Keratinocyte (primary cell): ENCODE data around the gene ITSN1. TPM values are rescaled to one million over a fixed set of nuclear protein-coding genes. Genes with fewer than 3 reads are reported as not detected.

Experiments
- DNase-seq: peaks from one replicate; pipeline ENCODE4 v3.0.0-alpha.2; 2011; ENCODE audit warnings: low read depth, missing footprints, low spot score
- FAIRE-seq: peaks from 2 replicates; lab custom pipeline; 2011; peaks lifted over from hg19 to GRCh38; lab: Jason Lieb, UNC
- H2AFZ ChIP-seq: 2 replicates; pipeline ENCODE4 v1.6.0; 2012; ENCODE audit warnings: low read length, control low read depth, inconsistent platforms; ENCODE audit not compliant: control insufficient read depth
- H3K27ac ChIP-seq: 2 replicates; pipeline ENCODE4 v1.5.1; 2011; ENCODE audit warnings: low read length; ENCODE audit not compliant: control insufficient read depth, insufficient read depth
- H3K27me3 ChIP-seq: 3 replicates; pipeline ENCODE4 v1.6.0; 2011; ENCODE audit warnings: low read length; ENCODE audit not compliant: control insufficient read depth, insufficient read depth; ENCODE audit errors: extremely low read depth
- H3K36me3 ChIP-seq, 2 experiments: 2 replicates in 1 of 2; 3 replicates in 1 of 2; pipeline ENCODE4 v1.5.1; 2011; ENCODE audit warnings: low read length in 2 of 2, mild to moderate bottlenecking in 1 of 2; ENCODE audit not compliant: control insufficient read depth in 2 of 2, insufficient read depth in 2 of 2; ENCODE audit errors: extremely low read depth in 1 of 2
- H3K4me1 ChIP-seq: 3 replicates; pipeline ENCODE4 v1.5.1; 2011; ENCODE audit warnings: low read length; ENCODE audit not compliant: control insufficient read depth, insufficient read depth; ENCODE audit errors: extremely low read depth
- H3K4me2 ChIP-seq: 3 replicates; pipeline ENCODE4 v1.6.0; 2011; ENCODE audit warnings: low read depth, low read length; ENCODE audit not compliant: control insufficient read depth, insufficient read depth; ENCODE audit errors: extremely low read depth
- H3K4me3 ChIP-seq, 3 experiments: fragments of 200-600 bp in 1 of 3; sonication (generic) in 1 of 3; 2 replicates in 2 of 3; 3 replicates in 1 of 3; pipeline ENCODE4 v1.5.1; 2011 to 2016; ENCODE audit warnings: low read length in 3 of 3, mild to moderate bottlenecking in 3 of 3, control low read depth in 2 of 3, inconsistent platforms in 1 of 3, low read depth in 1 of 3, mixed read lengths in 1 of 3, mixed run types in 1 of 3, moderate library complexity in 1 of 3; ENCODE audit not compliant: control insufficient read depth in 2 of 3, insufficient read depth in 2 of 3; ENCODE audit errors: extremely low read depth in 1 of 3
- H3K79me2 ChIP-seq: 2 replicates; pipeline ENCODE4 v1.6.0; 2012; ENCODE audit warnings: low read length; ENCODE audit not compliant: control insufficient read depth, insufficient read depth
- H3K9ac ChIP-seq: 3 replicates; pipeline ENCODE4 v1.6.0; 2011; ENCODE audit warnings: low read length; ENCODE audit not compliant: control insufficient read depth, insufficient read depth; ENCODE audit errors: extremely low read depth
- H3K9me1 ChIP-seq: 3 replicates; pipeline ENCODE4 v1.6.0; 2011; ENCODE audit warnings: low read length; ENCODE audit not compliant: control insufficient read depth, insufficient read depth; ENCODE audit errors: extremely low read depth
- H3K9me3 ChIP-seq: 2 replicates; pipeline ENCODE4 v1.5.1; 2012; ENCODE audit warnings: low read depth, low read length; ENCODE audit not compliant: control insufficient read depth
- H4K20me1 ChIP-seq: 3 replicates; pipeline ENCODE4 v1.6.0; 2011; ENCODE audit warnings: low read length; ENCODE audit not compliant: control insufficient read depth, insufficient read depth; ENCODE audit errors: extremely low read depth
- CTCF ChIP-seq, 3 experiments: IDR thresholded peaks in 1 of 3; conservative IDR thresholded peaks in 1 of 3; optimal IDR thresholded peaks in 1 of 3; 2 replicates in 2 of 3; 3 replicates in 1 of 3; pipeline versions ENCODE3 to v1.5.1; 2011; ENCODE audit warnings: low read length in 3 of 3, mild to moderate bottlenecking in 3 of 3, moderate library complexity in 2 of 3, control low read depth in 1 of 3, inconsistent platforms in 1 of 3; ENCODE audit not compliant: insufficient read depth in 2 of 3; ENCODE audit errors: extremely low read depth in 1 of 3
- EZH2 ChIP-seq: IDR thresholded peaks from one replicate; pipeline ENCODE4 v1.6.1; 2012; ENCODE audit warnings: inconsistent platforms, mild to moderate bottlenecking, low read length, moderate library complexity
- dilution Hi-C: fragments of 300-500 bp; cut with MboI; formaldehyde crosslinking; loops from one replicate; pipeline ENCODE4 v1.7.0; 2020; ENCODE audit warnings: low sequenced_read_pairs; ENCODE audit not compliant: extremely low pct_ligation_motif_present
- polyA plus RNA-seq, 5 experiments: library from polyadenylated mRNA; depleted of rRNA in 3 of 5; stranded (reverse) in 3 of 5; stranded (forward) in 1 of 5; unstranded in 1 of 5; fragments of >200 nt; gene quantifications; 1 replicate in 1 of 5; 2 replicates in 3 of 5; 3 replicates in 1 of 5; pipeline versions ENCODE4 v1.2.1 to v1.2.3, GENCODE V29; 2011 to 2012; ENCODE audit warnings: missing spikeins in 2 of 5, low read depth in 1 of 5, low replicate concordance in 1 of 5

Gene ITSN1
- polyA plus RNA-seq, 1 donor (not counting 4 experiments of a cell fraction or from before 2014, with no cell fraction given) = 34.3 TPM

- H3K9me1 ChIP-seq = peaks cover 2% of the 10 kb centered on the region
- H3K4me2 ChIP-seq = peak overlapping the region; percentile 49
- no peaks in the 10 kb centered on the region for H3K36me3 ChIP-seq
- peaks cover 13% of the 10 kb centered on the region for H3K4me1 ChIP-seq
- H3K9me3 ChIP-seq = no peaks in the 10 kb centered on the region
- TF ChIP-seq EZH2 = no peak
- no peak for TF ChIP-seq CTCF (optimal IDR thresholded peaks at IDR 0.05 in 1 of 3, IDR thresholded peaks at IDR 0.05 in 1 of 3, conservative IDR thresholded peaks at IDR 0.05 in 1 of 3; ENCODE audit: extremely low read depth in 1 of 3, insufficient read depth in 2 of 3, low read length in 3 of 3)
- DNase-seq = no peak
- H4K20me1 ChIP-seq = no peaks in the 10 kb centered on the region
- FAIRE-seq = no peak
- H3K79me2 ChIP-seq = peaks cover 86% of the 10 kb centered on the region
- no peak overlapping the region for H2AFZ ChIP-seq
- no peak overlapping the region for H3K9ac ChIP-seq
- no peak overlapping the region for H3K4me3 ChIP-seq
- no peaks in the 10 kb centered on the region for H3K27me3 ChIP-seq
- dilution Hi-C loops = no loop called here
- H3K27ac ChIP-seq = no peak overlapping the region
These were observed 26.3 kb downstream of the ITSN1 start for GRCh38 chr21:33668620-33669019.

GRCh38 chr21:33670076-33670978, 28.0 kb downstream of the ITSN1 start:
- dilution Hi-C loops = no loop called here
- FAIRE-seq = peak; percentile 39
- no peaks in the 10 kb centered on the region for H4K20me1 ChIP-seq
- peaks cover 2% of the 10 kb centered on the region for H3K9me1 ChIP-seq
- no peak overlapping the region for H3K4me3 ChIP-seq
- no peak overlapping the region for H3K27ac ChIP-seq
- no peaks in the 10 kb centered on the region for H3K27me3 ChIP-seq
- no peak for DNase-seq
- H3K9me3 ChIP-seq = no peaks in the 10 kb centered on the region
- H2AFZ ChIP-seq = no peak overlapping the region
- no peak overlapping the region for H3K9ac ChIP-seq
- TF ChIP-seq EZH2 = no peak
- no peak for TF ChIP-seq CTCF (optimal IDR thresholded peaks at IDR 0.05 in 1 of 3, IDR thresholded peaks at IDR 0.05 in 1 of 3, conservative IDR thresholded peaks at IDR 0.05 in 1 of 3; ENCODE audit: extremely low read depth in 1 of 3, insufficient read depth in 2 of 3, low read length in 3 of 3)
- H3K4me2 ChIP-seq = no peak overlapping the region
- H3K36me3 ChIP-seq = no peaks in the 10 kb centered on the region
- peaks cover 13% of the 10 kb centered on the region for H3K4me1 ChIP-seq
- peaks cover 84% of the 10 kb centered on the region for H3K79me2 ChIP-seq
